HEK293 (cell line): ENCODE measurements around the gene CACNA2D1.

Experiments used
- CTCF ChIA-PET: fragments of 350-600 bp; formaldehyde crosslinking; extraction: SDS; loops from one replicate; lab custom pipeline; 2021; ENCODE audit warnings: antibody characterized with exemption; lab: Yijun Ruan, JAX
- POLR2A ChIA-PET: fragments of 300-600 bp; formaldehyde crosslinking; extraction: SDS; loops from one replicate; lab custom pipeline; 2020; ENCODE audit warnings: antibody characterized with exemption, inconsistent platforms; lab: Yijun Ruan, JAX
- H3K27ac ChIP-seq: fragments of 200-500 bp; sonication (Bioruptor generic); 2 replicates; pipeline ENCODE4 v1.5.1; 2014; ENCODE audit warnings: low read depth, low read length, control low read depth, inconsistent platforms; ENCODE audit errors: extremely low read depth
- H3K36me3 ChIP-seq, 2 experiments: fragments of 200-500 bp in 1 of 2; sonication (Bioruptor generic) in 1 of 2; 1 replicate in 1 of 2; 2 replicates in 1 of 2; pipeline ENCODE4 v1.5.1; 2014 to 2017; ENCODE audit warnings: inconsistent platforms in 2 of 2, low read length in 2 of 2; ENCODE audit not compliant: control insufficient read depth in 2 of 2, insufficient read depth in 1 of 2
- H3K4me1 ChIP-seq: fragments of 200-500 bp; sonication (Bioruptor generic); 2 replicates; pipeline ENCODE4 v1.5.1; 2014; ENCODE audit warnings: mild to moderate bottlenecking, low read length, inconsistent platforms; ENCODE audit not compliant: control insufficient read depth, insufficient read depth
- H3K4me3 ChIP-seq: 2 replicates; pipeline ENCODE4 v1.5.1; 2011; ENCODE audit warnings: low read depth, mild to moderate bottlenecking, control low read depth, low read length, moderate library complexity
- H3K9me3 ChIP-seq: fragments of 200-500 bp; sonication (Bioruptor generic); 2 replicates; pipeline ENCODE4 v1.5.1; 2014; ENCODE audit warnings: low read depth, low read length, inconsistent platforms; ENCODE audit not compliant: control insufficient read depth, insufficient read depth
- OVOL3 ChIP-seq: fragments of 450-650 bp; formaldehyde crosslinking; IDR thresholded peaks from 2 replicates; pipeline ENCODE4 v1.5.1; 2016; ENCODE audit warnings: missing biosample characterization, missing genetic modification characterization
- ZBTB1 ChIP-seq: fragments of 450-650 bp; formaldehyde crosslinking; IDR thresholded peaks from 2 replicates; pipeline ENCODE4 v1.5.1; 2016; ENCODE audit warnings: missing biosample characterization, missing genetic modification characterization
- ZBTB48 ChIP-seq: fragments of 450-650 bp; formaldehyde crosslinking; IDR thresholded peaks from 2 replicates; pipeline ENCODE4 v1.5.1; 2016; ENCODE audit warnings: missing biosample characterization, missing genetic modification characterization
- ZFP37 ChIP-seq: fragments of 450-650 bp; formaldehyde crosslinking; IDR thresholded peaks from 2 replicates; pipeline ENCODE4 v1.5.1; 2016; ENCODE audit warnings: missing biosample characterization, missing genetic modification characterization
- ZNF146 ChIP-seq: fragments of 450-650 bp; formaldehyde crosslinking; IDR thresholded peaks from 2 replicates; pipeline ENCODE4 v1.5.1; 2016; ENCODE audit warnings: missing biosample characterization, missing genetic modification characterization
- ZNF184 ChIP-seq: fragments of 450-650 bp; IDR thresholded peaks from 2 replicates; pipeline ENCODE4 v1.5.1; 2018; ENCODE audit warnings: missing biosample characterization, mild to moderate bottlenecking, missing genetic modification characterization
- ZNF248 ChIP-seq: fragments of 450-650 bp; formaldehyde crosslinking; IDR thresholded peaks from 2 replicates; pipeline ENCODE4 v1.5.1; 2017; ENCODE audit warnings: missing biosample characterization, missing genetic modification characterization
- ZNF311 ChIP-seq: fragments of 450-650 bp; formaldehyde crosslinking; IDR thresholded peaks from 2 replicates; pipeline ENCODE4 v1.5.1; 2017; ENCODE audit warnings: missing biosample characterization, missing genetic modification characterization, borderline replicate concordance
- ZNF473 ChIP-seq: fragments of 450-650 bp; formaldehyde crosslinking; IDR thresholded peaks from 2 replicates; pipeline ENCODE4 v1.5.1; 2017; ENCODE audit warnings: missing biosample characterization, missing genetic modification characterization
- ZNF510 ChIP-seq: fragments of 450-650 bp; formaldehyde crosslinking; IDR thresholded peaks from 2 replicates; pipeline ENCODE4 v1.5.1; 2018; ENCODE audit warnings: mild to moderate bottlenecking, missing genetic modification characterization, missing biosample characterization; ENCODE audit not compliant: insufficient replicate concordance
- ZNF555 ChIP-seq: fragments of 450-650 bp; formaldehyde crosslinking; conservative IDR thresholded peaks from 2 replicates; pipeline ENCODE4 v1.5.1; 2017; ENCODE audit warnings: missing biosample characterization, mild to moderate bottlenecking, missing genetic modification characterization, inconsistent platforms
- ZNF561 ChIP-seq: fragments of 450-650 bp; IDR thresholded peaks from 2 replicates; pipeline ENCODE4 v1.5.1; 2018; ENCODE audit warnings: missing biosample characterization, missing genetic modification characterization, borderline replicate concordance
- ZNF621 ChIP-seq: fragments of 450-650 bp; formaldehyde crosslinking; IDR thresholded peaks from 2 replicates; pipeline ENCODE4 v1.5.1; 2017; ENCODE audit warnings: missing biosample characterization, missing genetic modification characterization
- ZNF670 ChIP-seq: fragments of 450-650 bp; formaldehyde crosslinking; IDR thresholded peaks from 2 replicates; pipeline ENCODE4 v1.5.1; 2016; ENCODE audit warnings: missing biosample characterization, missing genetic modification characterization, low read depth
- ZSCAN23 ChIP-seq: fragments of 450-650 bp; formaldehyde crosslinking; IDR thresholded peaks from 2 replicates; pipeline ENCODE4 v1.5.1; 2016; ENCODE audit warnings: missing biosample characterization, missing genetic modification characterization
- TF ChIP-seq, protein P1 (sequence below): fragments of 450-650 bp; formaldehyde crosslinking; IDR thresholded peaks from 2 replicates; pipeline ENCODE4 v1.5.0; 2017; ENCODE audit warnings: missing biosample characterization, missing genetic modification characterization, borderline replicate concordance
- TF ChIP-seq, protein P2 (sequence below): fragments of 450-650 bp; formaldehyde crosslinking; IDR thresholded peaks from 2 replicates; pipeline ENCODE4 v1.5.1; 2016; ENCODE audit warnings: missing biosample characterization, missing genetic modification characterization
- TF ChIP-seq, protein P3 (sequence below): fragments of 450-650 bp; formaldehyde crosslinking; IDR thresholded peaks from 2 replicates; pipeline ENCODE4 v1.5.1; 2016; ENCODE audit warnings: missing biosample characterization, missing genetic modification characterization
- TF ChIP-seq, protein P4 (sequence below): IDR thresholded peaks from 2 replicates; pipeline ENCODE4 v1.6.1; 2011; ENCODE audit warnings: mild to moderate bottlenecking, low read depth, low read length, borderline replicate concordance

CACNA2D1 gene

DNA sequence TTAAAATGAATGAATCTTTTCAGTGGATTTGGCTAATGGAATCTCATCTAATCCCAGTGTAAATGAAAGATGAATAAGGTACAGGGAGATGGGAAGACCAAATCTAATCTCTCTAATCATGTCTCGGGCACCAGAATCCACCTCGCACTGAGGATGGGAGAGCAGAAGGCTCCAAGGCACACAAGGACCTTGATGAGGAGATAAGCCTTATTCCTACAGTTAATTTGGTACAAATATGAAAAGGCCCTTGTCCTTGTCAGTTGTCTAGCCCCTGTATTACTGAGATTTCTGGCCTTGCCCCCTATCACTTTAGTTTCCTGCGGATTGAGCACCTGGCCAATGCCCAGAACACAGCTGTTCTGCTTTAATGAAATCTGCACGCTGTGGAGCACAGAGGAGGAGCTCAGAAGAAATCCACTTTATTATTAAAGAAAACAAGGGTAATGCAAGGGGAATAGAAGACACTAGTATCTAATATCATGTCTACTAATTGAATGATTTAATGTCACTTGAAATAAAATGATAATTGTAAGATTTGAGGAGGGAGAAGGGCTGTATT lies 352.4 kb downstream of the CACNA2D1 start:
- Histone ChIP-seq H3K4me1 (no peaks in the 10 kb centered on the region), H3K4me3 (no peak overlapping the region), H3K36me3 (no peaks in the 10 kb centered on the region), H3K9me3 (no peaks in the 10 kb centered on the region), H3K27ac (no peak overlapping the region)
- no peak for TF ChIP-seq ZNF510
- TF ChIP-seq ZNF248 (tag by site-specific recombination), result no peak
- TF ChIP-seq ZBTB1 (tag by site-specific recombination), result no peak
- no peak for TF ChIP-seq ZBTB48 (tag by site-specific recombination)
- POLR2A ChIA-PET, result no interaction called here
- CTCF ChIA-PET, result interaction anchor here (0.6 kb wide), 1 partner anchor 8 kb away, joined by 4 read pairs; no protein-coding TSS in a partner anchor

DNA sequence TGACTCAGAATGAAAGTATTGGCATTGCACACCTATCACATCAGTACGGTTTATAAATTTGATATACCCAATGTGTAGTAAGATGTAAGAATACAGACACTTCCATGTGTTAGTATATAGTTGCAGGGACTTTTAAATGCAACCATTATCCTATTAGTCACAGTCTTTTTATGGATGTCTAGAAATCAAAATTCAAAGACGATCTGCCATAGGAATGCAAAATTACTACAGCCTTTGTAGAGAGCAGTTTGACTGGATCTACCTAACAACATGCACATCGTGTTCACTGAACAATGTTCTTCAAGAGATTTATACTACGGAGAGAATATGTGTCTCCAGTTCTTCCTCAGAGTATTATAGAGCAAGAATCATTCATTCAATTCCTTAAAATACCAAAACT lies 356.5 kb downstream of the CACNA2D1 start:
- ChIA-PET POLR2A (no interaction called here), CTCF (interaction anchor here (0.6 kb wide), 1 partner anchor 109 kb away, joined by 6 read pairs; no protein-coding TSS in a partner anchor)
- Histone ChIP-seq H3K4me1 (no peaks in the 10 kb centered on the region), H3K36me3 (no peaks in the 10 kb centered on the region), H3K27ac (no peak overlapping the region), H3K4me3 (no peak overlapping the region), H3K9me3 (no peaks in the 10 kb centered on the region)
- no peak for TF ChIP-seq ZNF555 (tag by site-specific recombination)
- TF ChIP-seq ZFP37 (tag by site-specific recombination), result no peak
- TF ChIP-seq ZNF184 (tag by site-specific recombination), result no peak
- no peak for TF ChIP-seq ZNF670 (tag by site-specific recombination)
- TF ChIP-seq, protein P1, sequence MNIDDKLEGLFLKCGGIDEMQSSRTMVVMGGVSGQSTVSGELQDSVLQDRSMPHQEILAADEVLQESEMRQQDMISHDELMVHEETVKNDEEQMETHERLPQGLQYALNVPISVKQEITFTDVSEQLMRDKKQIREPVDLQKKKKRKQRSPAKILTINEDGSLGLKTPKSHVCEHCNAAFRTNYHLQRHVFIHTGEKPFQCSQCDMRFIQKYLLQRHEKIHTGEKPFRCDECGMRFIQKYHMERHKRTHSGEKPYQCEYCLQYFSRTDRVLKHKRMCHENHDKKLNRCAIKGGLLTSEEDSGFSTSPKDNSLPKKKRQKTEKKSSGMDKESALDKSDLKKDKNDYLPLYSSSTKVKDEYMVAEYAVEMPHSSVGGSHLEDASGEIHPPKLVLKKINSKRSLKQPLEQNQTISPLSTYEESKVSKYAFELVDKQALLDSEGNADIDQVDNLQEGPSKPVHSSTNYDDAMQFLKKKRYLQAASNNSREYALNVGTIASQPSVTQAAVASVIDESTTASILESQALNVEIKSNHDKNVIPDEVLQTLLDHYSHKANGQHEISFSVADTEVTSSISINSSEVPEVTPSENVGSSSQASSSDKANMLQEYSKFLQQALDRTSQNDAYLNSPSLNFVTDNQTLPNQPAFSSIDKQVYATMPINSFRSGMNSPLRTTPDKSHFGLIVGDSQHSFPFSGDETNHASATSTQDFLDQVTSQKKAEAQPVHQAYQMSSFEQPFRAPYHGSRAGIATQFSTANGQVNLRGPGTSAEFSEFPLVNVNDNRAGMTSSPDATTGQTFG (tag by site-specific recombination), result no peak
- TF ChIP-seq ZNF146 (tag by site-specific recombination), result no peak
- TF ChIP-seq, protein P2, sequence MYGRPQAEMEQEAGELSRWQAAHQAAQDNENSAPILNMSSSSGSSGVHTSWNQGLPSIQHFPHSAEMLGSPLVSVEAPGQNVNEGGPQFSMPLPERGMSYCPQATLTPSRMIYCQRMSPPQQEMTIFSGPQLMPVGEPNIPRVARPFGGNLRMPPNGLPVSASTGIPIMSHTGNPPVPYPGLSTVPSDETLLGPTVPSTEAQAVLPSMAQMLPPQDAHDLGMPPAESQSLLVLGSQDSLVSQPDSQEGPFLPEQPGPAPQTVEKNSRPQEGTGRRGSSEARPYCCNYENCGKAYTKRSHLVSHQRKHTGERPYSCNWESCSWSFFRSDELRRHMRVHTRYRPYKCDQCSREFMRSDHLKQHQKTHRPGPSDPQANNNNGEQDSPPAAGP, result no peak
- no peak for TF ChIP-seq ZBTB48 (tag by site-specific recombination)
- no peak for TF ChIP-seq ZNF311
- no peak for TF ChIP-seq OVOL3 (tag by site-specific recombination)
- no peak for TF ChIP-seq ZNF561 (tag by site-specific recombination)
- TF ChIP-seq ZNF621, result no peak
- no peak for TF ChIP-seq ZSCAN23
- TF ChIP-seq, protein P3, sequence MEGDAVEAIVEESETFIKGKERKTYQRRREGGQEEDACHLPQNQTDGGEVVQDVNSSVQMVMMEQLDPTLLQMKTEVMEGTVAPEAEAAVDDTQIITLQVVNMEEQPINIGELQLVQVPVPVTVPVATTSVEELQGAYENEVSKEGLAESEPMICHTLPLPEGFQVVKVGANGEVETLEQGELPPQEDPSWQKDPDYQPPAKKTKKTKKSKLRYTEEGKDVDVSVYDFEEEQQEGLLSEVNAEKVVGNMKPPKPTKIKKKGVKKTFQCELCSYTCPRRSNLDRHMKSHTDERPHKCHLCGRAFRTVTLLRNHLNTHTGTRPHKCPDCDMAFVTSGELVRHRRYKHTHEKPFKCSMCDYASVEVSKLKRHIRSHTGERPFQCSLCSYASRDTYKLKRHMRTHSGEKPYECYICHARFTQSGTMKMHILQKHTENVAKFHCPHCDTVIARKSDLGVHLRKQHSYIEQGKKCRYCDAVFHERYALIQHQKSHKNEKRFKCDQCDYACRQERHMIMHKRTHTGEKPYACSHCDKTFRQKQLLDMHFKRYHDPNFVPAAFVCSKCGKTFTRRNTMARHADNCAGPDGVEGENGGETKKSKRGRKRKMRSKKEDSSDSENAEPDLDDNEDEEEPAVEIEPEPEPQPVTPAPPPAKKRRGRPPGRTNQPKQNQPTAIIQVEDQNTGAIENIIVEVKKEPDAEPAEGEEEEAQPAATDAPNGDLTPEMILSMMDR, result no peak
- TF ChIP-seq ZNF473 (tag by site-specific recombination), result no peak
- TF ChIP-seq, protein P4, sequence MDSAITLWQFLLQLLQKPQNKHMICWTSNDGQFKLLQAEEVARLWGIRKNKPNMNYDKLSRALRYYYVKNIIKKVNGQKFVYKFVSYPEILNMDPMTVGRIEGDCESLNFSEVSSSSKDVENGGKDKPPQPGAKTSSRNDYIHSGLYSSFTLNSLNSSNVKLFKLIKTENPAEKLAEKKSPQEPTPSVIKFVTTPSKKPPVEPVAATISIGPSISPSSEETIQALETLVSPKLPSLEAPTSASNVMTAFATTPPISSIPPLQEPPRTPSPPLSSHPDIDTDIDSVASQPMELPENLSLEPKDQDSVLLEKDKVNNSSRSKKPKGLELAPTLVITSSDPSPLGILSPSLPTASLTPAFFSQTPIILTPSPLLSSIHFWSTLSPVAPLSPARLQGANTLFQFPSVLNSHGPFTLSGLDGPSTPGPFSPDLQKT, result no peak
